ENCODE results near the gene TMEFF2.

The TMEFF2 gene

DNA sequence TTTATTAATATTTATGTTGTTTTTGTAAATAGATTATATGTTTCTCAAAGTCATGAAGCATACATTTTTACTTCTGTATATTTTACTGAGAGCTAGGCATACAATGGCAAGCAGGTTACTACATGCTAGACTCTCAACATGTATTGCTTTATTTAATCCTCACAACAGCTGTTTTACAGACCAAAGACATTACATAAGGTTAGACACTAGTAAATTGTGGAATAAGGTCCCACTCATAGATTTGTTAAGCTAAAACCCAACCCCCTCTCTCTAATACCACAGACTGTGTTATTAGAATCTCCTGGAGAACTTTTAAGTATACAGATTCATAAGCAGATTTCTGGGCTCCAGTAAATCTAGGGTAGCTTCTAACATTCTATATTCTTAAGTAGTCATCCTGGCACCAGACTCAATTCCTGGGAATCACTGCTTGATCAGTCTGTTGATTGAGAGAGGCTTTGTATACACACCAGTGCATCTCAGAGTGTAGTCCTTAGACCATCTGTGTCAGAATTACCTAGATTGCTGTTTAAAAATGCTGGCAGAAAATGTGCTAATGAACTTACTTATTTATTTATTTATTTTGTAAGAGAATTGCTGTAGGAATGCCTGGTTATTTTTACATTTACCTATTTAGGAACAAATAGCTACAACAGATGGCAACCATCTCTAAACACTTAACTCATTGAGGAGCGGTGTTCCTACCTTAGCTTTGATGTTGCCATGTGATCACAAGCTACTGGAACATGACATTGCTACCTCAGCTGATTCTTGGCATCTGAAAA is 194.3 kb downstream of the TMEFF2 start:
- H3K4me3 ChIP-seq (ENCODE audit: low read length): no peak overlapping the region
- TF ChIP-seq, protein P1, sequence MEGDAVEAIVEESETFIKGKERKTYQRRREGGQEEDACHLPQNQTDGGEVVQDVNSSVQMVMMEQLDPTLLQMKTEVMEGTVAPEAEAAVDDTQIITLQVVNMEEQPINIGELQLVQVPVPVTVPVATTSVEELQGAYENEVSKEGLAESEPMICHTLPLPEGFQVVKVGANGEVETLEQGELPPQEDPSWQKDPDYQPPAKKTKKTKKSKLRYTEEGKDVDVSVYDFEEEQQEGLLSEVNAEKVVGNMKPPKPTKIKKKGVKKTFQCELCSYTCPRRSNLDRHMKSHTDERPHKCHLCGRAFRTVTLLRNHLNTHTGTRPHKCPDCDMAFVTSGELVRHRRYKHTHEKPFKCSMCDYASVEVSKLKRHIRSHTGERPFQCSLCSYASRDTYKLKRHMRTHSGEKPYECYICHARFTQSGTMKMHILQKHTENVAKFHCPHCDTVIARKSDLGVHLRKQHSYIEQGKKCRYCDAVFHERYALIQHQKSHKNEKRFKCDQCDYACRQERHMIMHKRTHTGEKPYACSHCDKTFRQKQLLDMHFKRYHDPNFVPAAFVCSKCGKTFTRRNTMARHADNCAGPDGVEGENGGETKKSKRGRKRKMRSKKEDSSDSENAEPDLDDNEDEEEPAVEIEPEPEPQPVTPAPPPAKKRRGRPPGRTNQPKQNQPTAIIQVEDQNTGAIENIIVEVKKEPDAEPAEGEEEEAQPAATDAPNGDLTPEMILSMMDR (conservative IDR thresholded peaks at IDR 0.05; ENCODE audit: low read length): no peak
- no peak for DNase-seq (ENCODE audit: low read depth)

DNA sequence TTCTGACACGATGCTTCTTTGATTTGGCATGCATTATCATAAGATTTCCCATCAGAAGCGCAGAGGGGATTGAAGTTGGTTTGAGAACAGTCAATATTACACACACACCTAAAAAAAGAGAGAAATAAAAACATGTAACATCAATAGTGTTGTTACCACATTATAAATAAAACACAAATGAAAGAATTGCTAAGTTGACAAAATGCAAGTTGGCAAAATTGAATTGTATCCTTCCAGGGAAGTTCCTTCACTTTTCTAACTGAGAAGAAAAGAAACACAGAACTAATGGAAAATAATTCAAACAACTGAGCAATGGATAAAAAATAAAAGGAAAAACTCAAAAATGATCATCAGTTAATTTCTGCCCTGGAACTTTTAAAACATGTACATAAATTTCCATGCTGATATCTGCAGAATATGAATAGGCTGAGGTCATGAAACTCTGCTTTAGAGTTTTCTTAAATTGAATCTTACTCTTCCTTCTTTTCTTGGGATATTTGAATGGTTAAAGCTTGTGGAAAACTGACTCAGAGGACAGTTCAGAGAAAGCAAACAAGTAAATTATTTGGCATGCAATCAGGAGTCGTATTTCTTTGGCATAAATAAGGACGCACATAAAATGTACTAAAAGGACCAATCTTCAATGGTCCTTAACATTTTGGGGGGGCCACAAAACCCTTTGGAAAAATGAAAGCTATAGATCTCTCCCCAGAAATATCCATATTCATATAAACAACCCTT is 195.5 kb downstream of the TMEFF2 start:
- no peak overlapping the region for H3K4me3 ChIP-seq (ENCODE audit: low read length)
- TF ChIP-seq, protein P1 (conservative IDR thresholded peaks at IDR 0.05; ENCODE audit: low read length): no peak
- no peak for DNase-seq (ENCODE audit: low read depth)

DNA sequence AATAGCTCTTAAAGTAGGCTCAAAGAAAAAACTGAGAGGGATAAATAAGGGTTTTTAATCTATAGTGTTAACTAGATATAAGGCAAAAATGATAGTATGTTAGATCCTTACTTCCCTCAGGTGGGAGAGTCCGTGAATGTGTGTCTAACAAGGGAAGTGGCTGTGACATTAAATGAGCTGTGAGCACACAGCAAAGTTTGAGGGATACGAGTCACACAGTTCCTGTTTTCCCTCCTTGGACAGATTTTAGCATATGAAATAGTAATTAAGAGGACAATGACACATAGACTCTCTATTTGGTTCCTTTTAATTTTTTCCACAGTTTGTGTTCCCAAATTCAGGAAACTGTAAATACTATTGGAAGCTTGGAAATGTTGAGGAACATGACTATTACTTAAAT is 199.4 kb downstream of the TMEFF2 start:
- DNase-seq (ENCODE audit: low read depth): no peak

DNA sequence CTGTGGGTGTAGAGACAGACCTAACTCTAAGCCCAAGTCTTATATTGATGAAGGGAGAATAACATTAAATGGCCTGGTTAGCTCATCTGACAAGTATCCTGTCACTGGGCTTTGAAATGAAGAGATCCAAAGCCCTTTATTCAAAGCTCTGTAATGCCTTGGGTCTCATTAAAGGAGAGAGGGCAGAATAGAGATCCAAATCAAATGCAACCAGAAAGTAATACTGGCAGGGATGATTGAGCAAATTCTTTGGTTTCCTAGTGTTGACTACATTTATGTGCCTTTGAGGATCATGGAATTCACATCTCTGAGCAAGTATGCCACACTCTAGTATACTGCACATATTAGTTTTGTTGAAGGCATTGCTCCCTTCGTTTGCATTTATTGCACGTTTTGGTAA is 200.0 kb downstream of the TMEFF2 start:
- TF ChIP-seq, protein P1 (conservative IDR thresholded peaks at IDR 0.05; ENCODE audit: low read length): no peak
- peak; percentile 42 for DNase-seq (ENCODE audit: low read depth)
- H3K4me3 ChIP-seq (ENCODE audit: low read length): no peak overlapping the region

More for the DNA sequence above, 199.4 kb downstream of the TMEFF2 start:
- no peak overlapping the region for H3K4me3 ChIP-seq (ENCODE audit: low read length)
- TF ChIP-seq, protein P1 (conservative IDR thresholded peaks at IDR 0.05; ENCODE audit: low read length): no peak

DNA sequence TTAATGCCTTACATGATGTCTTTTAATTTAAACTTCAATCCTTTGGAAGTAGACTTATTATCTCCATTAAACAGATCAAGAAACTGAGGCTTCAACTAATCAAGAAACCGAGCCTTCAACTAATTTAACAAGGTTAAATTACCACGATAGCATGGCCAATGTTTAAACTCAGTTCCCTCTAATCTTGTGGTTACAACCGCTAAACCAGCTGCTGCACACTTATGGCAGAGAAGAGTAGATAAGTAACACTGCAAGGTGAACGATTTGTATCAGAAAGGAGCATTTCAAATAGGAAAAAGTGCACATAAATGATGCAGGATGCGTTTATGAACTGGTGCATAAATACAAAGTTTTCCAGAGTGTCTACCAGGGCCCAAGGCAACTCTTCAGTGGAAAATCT is 203.3 kb downstream of the TMEFF2 start:
- no peak for DNase-seq (ENCODE audit: low read depth)
- TF ChIP-seq, protein P1 (conservative IDR thresholded peaks at IDR 0.05; ENCODE audit: low read length): no peak
- no peak overlapping the region for H3K4me3 ChIP-seq (ENCODE audit: low read length)

DNA sequence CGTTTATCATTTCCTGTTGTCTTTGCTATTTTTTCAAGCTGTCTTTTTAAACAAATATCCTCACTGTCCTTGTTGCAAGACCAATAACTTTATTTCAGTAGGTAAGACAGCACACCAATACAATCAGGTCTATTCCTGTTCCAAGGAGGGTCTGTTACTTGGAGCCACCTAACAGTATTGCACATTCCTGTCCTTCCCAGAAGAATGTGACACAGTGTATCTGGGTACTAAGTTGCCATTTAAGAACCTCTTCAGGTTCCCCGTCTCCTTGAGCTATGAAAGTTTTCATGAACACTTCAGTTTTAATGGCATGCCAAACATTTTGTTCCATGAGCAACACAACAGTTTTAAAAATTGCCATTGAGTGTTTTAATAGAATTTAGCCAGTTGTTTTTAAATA is 209.0 kb downstream of the TMEFF2 start:
- no peak overlapping the region for H3K4me3 ChIP-seq (ENCODE audit: low read length)
- TF ChIP-seq, protein P1 (conservative IDR thresholded peaks at IDR 0.05; ENCODE audit: low read length): no peak
- DNase-seq (ENCODE audit: low read depth): no peak

DNA sequence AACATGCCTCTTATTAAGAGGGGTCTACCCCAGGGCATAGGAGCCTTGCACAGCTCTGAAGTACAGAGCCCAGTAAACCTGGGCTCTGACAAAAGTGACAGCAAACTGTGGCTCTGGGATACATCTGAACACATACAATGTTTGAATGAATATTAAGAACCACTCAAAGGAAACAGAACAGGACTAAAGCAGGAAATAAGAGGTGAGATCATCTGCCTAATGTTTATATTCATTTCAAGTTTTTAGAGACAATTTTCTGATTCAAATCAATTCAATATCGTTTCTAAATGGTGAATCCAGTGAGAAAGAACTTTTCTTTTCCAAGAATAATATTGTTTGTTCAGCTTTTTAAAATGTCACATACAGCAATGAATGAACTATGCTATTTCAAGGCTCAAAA is 211.1 kb downstream of the TMEFF2 start:
- DNase-seq (ENCODE audit: low read depth): no peak
- TF ChIP-seq, protein P1 (conservative IDR thresholded peaks at IDR 0.05; ENCODE audit: low read length): no peak
- H3K4me3 ChIP-seq (ENCODE audit: low read length): no peak overlapping the region

All from AG10803 (cell line).